Fibroblast of lung (primary cell): Measurements from ENCODE around the gene CERCAM. TPM values are rescaled to one million over a fixed set of nuclear protein-coding genes. Genes with fewer than 3 reads are reported as not detected.

Experiments used
- DNase-seq, 2 donors: peaks; one replicate each; pipeline versions ENCODE4 v3.0.0 to v3.0.0-alpha.2; 2010; ENCODE audit warnings: low read depth in 2 of 2
- H2AFZ ChIP-seq: 2 replicates; pipeline ENCODE4 v1.5.1; 2012; ENCODE audit warnings: low read length, control low read depth, inconsistent platforms
- H3K27ac ChIP-seq: 2 replicates; pipeline ENCODE4 v1.5.1; 2011; ENCODE audit warnings: low read length, control low read depth; ENCODE audit not compliant: insufficient read depth
- H3K27me3 ChIP-seq: 2 replicates; pipeline ENCODE4 v1.5.1; 2011; ENCODE audit warnings: mild to moderate bottlenecking, low read length; ENCODE audit not compliant: control insufficient read depth, insufficient read depth
- H3K36me3 ChIP-seq: 2 replicates; pipeline ENCODE4 v1.5.1; 2011; ENCODE audit warnings: low read length; ENCODE audit not compliant: control insufficient read depth, insufficient read depth
- H3K4me1 ChIP-seq: 2 replicates; pipeline ENCODE4 v1.5.1; 2011; ENCODE audit warnings: low read length; ENCODE audit not compliant: control insufficient read depth, insufficient read depth; ENCODE audit errors: extremely low read depth
- H3K4me2 ChIP-seq: 2 replicates; pipeline ENCODE4 v1.5.1; 2011; ENCODE audit warnings: low read length, control low read depth; ENCODE audit not compliant: insufficient read depth; ENCODE audit errors: extremely low read depth
- H3K4me3 ChIP-seq, 4 experiments: fragments of 200-600 bp in 1 of 4; sonication (generic) in 1 of 4; replicated peaks in 1 of 4; 2 replicates each; pipeline ENCODE4 v1.5.1; 2011 to 2016; ENCODE audit warnings: low read length in 4 of 4, low read depth in 3 of 4, mild to moderate bottlenecking in 3 of 4, control low read depth in 2 of 4, inconsistent platforms in 1 of 4, mixed read lengths in 1 of 4; ENCODE audit not compliant: insufficient read depth in 1 of 4; ENCODE audit errors: control extremely low read depth in 1 of 4
- H3K79me2 ChIP-seq: 2 replicates; pipeline ENCODE4 v1.5.1; 2012; ENCODE audit warnings: mild to moderate bottlenecking, low read length, inconsistent platforms; ENCODE audit not compliant: control insufficient read depth, insufficient read depth
- H3K9ac ChIP-seq: 2 replicates; pipeline ENCODE4 v1.5.1; 2011; ENCODE audit warnings: mild to moderate bottlenecking, low read length, control low read depth; ENCODE audit not compliant: insufficient read depth
- H3K9me3 ChIP-seq: 2 replicates; pipeline ENCODE4 v1.5.1; 2012; ENCODE audit warnings: low read depth, low read length; ENCODE audit not compliant: control insufficient read depth, insufficient read depth
- H4K20me1 ChIP-seq: 2 replicates; pipeline ENCODE4 v1.5.1; 2011; ENCODE audit warnings: low read length; ENCODE audit not compliant: control insufficient read depth, insufficient read depth; ENCODE audit errors: extremely low read depth
- CTCF ChIP-seq, 2 donors: IDR thresholded peaks in 1 of 2; conservative IDR thresholded peaks in 1 of 2; 1 replicate in 1 of 2; 2 replicates in 1 of 2; pipeline ENCODE4 v1.5.1; 2011 to 2012; ENCODE audit warnings: low read length in 2 of 2, control low read depth in 1 of 2, inconsistent platforms in 1 of 2, low read depth in 1 of 2, mild to moderate bottlenecking in 1 of 2
- EZH2 ChIP-seq: IDR thresholded peaks from 2 replicates; pipeline ENCODE4 v1.5.1; 2012; ENCODE audit warnings: low read length, control low read depth, mild to moderate bottlenecking; ENCODE audit errors: missing control alignments
- polyA plus RNA-seq, 2 donors: library from polyadenylated mRNA; depleted of rRNA in 1 of 2; stranded (reverse) in 1 of 2; unstranded in 1 of 2; fragments of >200 nt; gene quantifications; 2 replicates each; pipeline ENCODE4 v1.2.1, GENCODE V29; 2011 to 2012; ENCODE audit warnings: missing spikeins in 1 of 2
- total RNA-seq: library from RNA; depleted of rRNA; stranded (reverse); fragments of >200 nt; gene quantifications from 2 replicates; pipeline ENCODE4 v1.2.1, GENCODE V29; 2014

Gene CERCAM
- total and polyA plus RNA-seq, 2 donors (not counting 1 experiment from before 2014, with no cell fraction given), result 64.2 to 90.5 TPM

GRCh38 chr9:128383791-128384190, 36.9 kb upstream of the CERCAM start:
- Histone ChIP-seq H4K20me1 (no peaks in the 10 kb centered on the region), H3K36me3 (peaks cover 12% of the 10 kb centered on the region)

GRCh38 chr9:128384801-128385495, 35.7 kb upstream of the CERCAM start:
- Histone ChIP-seq H2AFZ (no peak overlapping the region), H3K27me3 (no peaks in the 10 kb centered on the region), H3K79me2 (no peaks in the 10 kb centered on the region), H3K4me2 (no peak overlapping the region), H3K36me3 (peaks cover 17% of the 10 kb centered on the region), H3K27ac (no peak overlapping the region), H3K9ac (no peak overlapping the region), H3K4me1 (no peaks in the 10 kb centered on the region), H3K4me3 (no peak overlapping the region), H4K20me1 (no peaks in the 10 kb centered on the region), H3K9me3 (no peaks in the 10 kb centered on the region)
- DNase-seq, result no peak
- TF ChIP-seq EZH2, result no peak
- TF ChIP-seq CTCF (conservative IDR thresholded peaks at IDR 0.05 in 1 of 2, IDR thresholded peaks at IDR 0.05 in 1 of 2; ENCODE audit: low read depth in 1 of 2, low read length in 2 of 2), result no peak

More at GRCh38 chr9:128383791-128384190, 36.9 kb upstream of the CERCAM start:
- Histone ChIP-seq H3K4me1 (no peaks in the 10 kb centered on the region), H3K79me2 (no peaks in the 10 kb centered on the region), H3K4me2 (no peak overlapping the region), H2AFZ (no peak overlapping the region), H3K27me3 (no peaks in the 10 kb centered on the region), H3K4me3 (no peak overlapping the region), H3K27ac (no peak overlapping the region), H3K9me3 (no peaks in the 10 kb centered on the region), H3K9ac (no peak overlapping the region)
- DNase-seq, result no peak
- TF ChIP-seq EZH2, result no peak
- no peak for TF ChIP-seq CTCF (conservative IDR thresholded peaks at IDR 0.05 in 1 of 2, IDR thresholded peaks at IDR 0.05 in 1 of 2; ENCODE audit: low read depth in 1 of 2, low read length in 2 of 2)

GRCh38 chr9:128385496-128386460, 34.9 kb upstream of the CERCAM start:
- Histone ChIP-seq H3K9ac (no peak overlapping the region), H3K36me3 (peaks cover 17% of the 10 kb centered on the region), H3K27ac (no peak overlapping the region), H2AFZ (no peak overlapping the region), H3K79me2 (no peaks in the 10 kb centered on the region), H3K4me3 (no peak overlapping the region), H3K4me1 (no peaks in the 10 kb centered on the region), H4K20me1 (no peaks in the 10 kb centered on the region), H3K27me3 (no peaks in the 10 kb centered on the region), H3K4me2 (no peak overlapping the region), H3K9me3 (no peaks in the 10 kb centered on the region)
- TF ChIP-seq EZH2 (no peak), CTCF (conservative IDR thresholded peaks at IDR 0.05 in 1 of 2, IDR thresholded peaks at IDR 0.05 in 1 of 2; ENCODE audit: low read depth in 1 of 2, low read length in 2 of 2) (no peak)
- DNase-seq, result no peak
